Tibial nerve (tissue), 4 donors: ENCODE measurements around the gene ZSWIM8. TPM values are rescaled to one million over a fixed set of nuclear protein-coding genes. Genes with fewer than 3 reads are reported as not detected.

Experiments used
- DNase-seq, 2 donors: peaks; one replicate each; pipeline ENCODE4 v3.0.0-alpha.2; 2019; ENCODE audit warnings: low spot score in 2 of 2
- H3K27ac ChIP-seq, 4 donors: fragments of 200-600 bp; sonication (generic) in 3 of 4; one replicate each; pipeline ENCODE4 v1.5.1; 2017 to 2019; ENCODE audit warnings: mild to moderate bottlenecking in 1 of 4
- H3K27me3 ChIP-seq, 2 donors: fragments of 200-600 bp; sonication (generic) in 1 of 2; one replicate each; pipeline versions ENCODE4 v1.5.1 to v1.6.0; 2017 to 2019
- H3K36me3 ChIP-seq, 3 donors: fragments of 200-600 bp; sonication (generic); one replicate each; pipeline ENCODE4 v1.5.1; 2018 to 2019
- H3K4me1 ChIP-seq, 4 donors: fragments of 200-600 bp; sonication (generic) in 3 of 4; one replicate each; pipeline ENCODE4 v1.5.1; 2017 to 2019
- H3K4me3 ChIP-seq, 4 donors: fragments of 200-600 bp; sonication (generic) in 3 of 4; one replicate each; pipeline ENCODE4 v1.5.1; 2017 to 2019; ENCODE audit warnings: mild to moderate bottlenecking in 1 of 4, moderate library complexity in 1 of 4
- H3K9me3 ChIP-seq, 4 donors: fragments of 200-600 bp; sonication (generic) in 3 of 4; one replicate each; pipeline ENCODE4 v1.5.1; 2017 to 2019
- CTCF ChIP-seq, 5 experiments: fragments of 200-600 bp in 3 of 5; fragments of 450-650 bp in 2 of 5; sonication (generic) in 3 of 5; IDR thresholded peaks; one replicate each; pipeline ENCODE4 v1.5.1; 2016 to 2019; ENCODE audit warnings: antibody characterized with exemption in 5 of 5, mild to moderate bottlenecking in 3 of 5, moderate library complexity in 2 of 5
- EP300 ChIP-seq, 2 donors: sonication (generic); formaldehyde crosslinking; IDR thresholded peaks; one replicate each; pipeline ENCODE4 v1.6.1; 2017; ENCODE audit warnings: antibody characterized with exemption in 2 of 2, mild to moderate bottlenecking in 1 of 2
- POLR2A ChIP-seq, 2 donors: fragments of 450-650 bp; IDR thresholded peaks; one replicate each; pipeline ENCODE4 v1.6.1; 2017; ENCODE audit warnings: antibody characterized with exemption in 2 of 2, mild to moderate bottlenecking in 2 of 2, moderate library complexity in 2 of 2
- WGBS, 2 donors: methylation state at CpG; one replicate each; pipeline ENCODE4 v1.1.5; 2018; 5-methylcytosine and 5-hydroxymethylcytosine counted together
- total RNA-seq, 4 donors: library from RNA; depleted of rRNA; stranded (reverse); fragments of >200 nt; gene quantifications; one replicate each; pipeline ENCODE4 v1.1.0, GENCODE V29; 2016

The ZSWIM8 gene
- total RNA-seq, 4 donors from 2014 or later = 104 to 138 (median 121) TPM

GRCh38 chr10:73814896-73815718 is 29.7 kb downstream of the ZSWIM8 start:
- DNase-seq = no peak
- H3K4me3 ChIP-seq = no peak overlapping the region
- H3K9me3 ChIP-seq = no peaks in the 10 kb centered on the region
- peaks cover 0 to 46% (median 0%) of the 10 kb centered on the region in 3 donors for H3K36me3 ChIP-seq
- 80 to 82% methylated on average over 22 of the region's 22 CpGs for WGBS, 2 donors
- H3K27ac ChIP-seq = peak overlapping the region in 2 of 4 donors; percentile 38 to 77
- peaks cover 0 to 37% (median 8%) of the 10 kb centered on the region in 4 donors for H3K4me1 ChIP-seq
- no peak for TF ChIP-seq EP300 (IDR thresholded peaks at IDR 0.05)
- peak in 2 of 5 experiments; percentile 7 to 12 for TF ChIP-seq CTCF (IDR thresholded peaks at IDR 0.05)
- H3K27me3 ChIP-seq = no peaks in the 10 kb centered on the region

GRCh38 chr10:73815719-73816030 is 30.3 kb downstream of the ZSWIM8 start:
- peaks cover 0 to 32% (median 4%) of the 10 kb centered on the region in 4 donors for H3K4me1 ChIP-seq
- TF ChIP-seq CTCF (IDR thresholded peaks at IDR 0.05) = no peak
- TF ChIP-seq POLR2A (IDR thresholded peaks at IDR 0.05) = no peak
- TF ChIP-seq EP300 (IDR thresholded peaks at IDR 0.05) = no peak
- H3K9me3 ChIP-seq = no peaks in the 10 kb centered on the region
- H3K36me3 ChIP-seq = peaks cover 0 to 46% (median 0%) of the 10 kb centered on the region in 3 donors
- DNase-seq = no peak
- H3K27ac ChIP-seq = peak overlapping the region in 3 of 4 donors; percentile 4 to 77 (median 38)
- no peak overlapping the region for H3K4me3 ChIP-seq
- no peaks in the 10 kb centered on the region for H3K27me3 ChIP-seq

- DNase-seq = no peak
- TF ChIP-seq EP300 (IDR thresholded peaks at IDR 0.05) = no peak
- TF ChIP-seq CTCF (IDR thresholded peaks at IDR 0.05) = no peak
- no peak for TF ChIP-seq POLR2A (IDR thresholded peaks at IDR 0.05)
- Histone ChIP-seq H3K4me1 (peaks cover 0 to 30% (median 3%) of the 10 kb centered on the region in 4 donors), H3K9me3 (no peaks in the 10 kb centered on the region), H3K27me3 (no peaks in the 10 kb centered on the region), H3K27ac (peak overlapping the region in 3 of 4 donors; percentile 12 to 77 (median 70)), H3K4me3 (no peak overlapping the region), H3K36me3 (peaks cover 0 to 57% (median 0%) of the 10 kb centered on the region in 3 donors)
- WGBS, 2 donors = 79 to 83% methylated on average over 10 of the region's 10 CpGs
Observed at GRCh38 chr10:73816917-73817729, 31.7 kb downstream of the ZSWIM8 start.

- peaks cover 0 to 28% (median 0%) of the 10 kb centered on the region in 4 donors for H3K4me1 ChIP-seq
- peak overlapping the region in 2 of 4 donors; percentile 50 to 77 for H3K27ac ChIP-seq
- H3K27me3 ChIP-seq = no peaks in the 10 kb centered on the region
- TF ChIP-seq POLR2A (IDR thresholded peaks at IDR 0.05) (no peak), EP300 (IDR thresholded peaks at IDR 0.05) (no peak), CTCF (IDR thresholded peaks at IDR 0.05) (no peak)
- WGBS, 2 donors = 85 to 95% methylated on average over 4 to 5 of the region's 5 CpGs
- no peaks in the 10 kb centered on the region for H3K9me3 ChIP-seq
- peaks cover 0 to 63% (median 0%) of the 10 kb centered on the region in 3 donors for H3K36me3 ChIP-seq
- no peak overlapping the region for H3K4me3 ChIP-seq
- no peak for DNase-seq
Observed at GRCh38 chr10:73817826-73818225, 32.4 kb downstream of the ZSWIM8 start.

GRCh38 chr10:73818402-73818801 is 33.0 kb downstream of the ZSWIM8 start:
- Histone ChIP-seq H3K4me1 (peaks cover 0 to 28% (median 0%) of the 10 kb centered on the region in 4 donors), H3K27me3 (no peaks in the 10 kb centered on the region), H3K4me3 (no peak overlapping the region), H3K36me3 (peaks cover 0 to 63% (median 0%) of the 10 kb centered on the region in 3 donors), H3K9me3 (no peaks in the 10 kb centered on the region), H3K27ac (peak overlapping the region in 2 of 4 donors; percentile 50 to 55)
- TF ChIP-seq EP300 (IDR thresholded peaks at IDR 0.05) (no peak), POLR2A (IDR thresholded peaks at IDR 0.05) (no peak), CTCF (IDR thresholded peaks at IDR 0.05) (no peak)
- no peak for DNase-seq
- WGBS, 2 donors = 72 to 80% methylated on average over 9 to 10 of the region's 10 CpGs
